ENCODE results near the gene NELFE.
"Not testable (repeated sequence)": the region's sequence is repeated elsewhere in the genome, so short reads cannot be mapped to it uniquely, and the experiment has no call there.

Gene NELFE

GRCh38 chr6:31919624-31920303 is 39.0 kb downstream of the NELFE start:
- DNase-seq (ENCODE audit: low read depth in 4 of 4, low spot score in 1 of 4) = no peak

GRCh38 chr6:31918069-31918720 is 40.6 kb downstream of the NELFE start:
- DNase-seq (ENCODE audit: low read depth in 4 of 4, low spot score in 1 of 4) = no peak

GRCh38 chr6:31915756-31916155 is 43.0 kb downstream of the NELFE start:
- no peak for DNase-seq (ENCODE audit: low read depth in 4 of 4, low spot score in 1 of 4)

GRCh38 chr6:31915351-31915750 is 43.4 kb downstream of the NELFE start:
- DNase-seq (ENCODE audit: low read depth in 4 of 4, low spot score in 1 of 4) = no peak

- DNase-seq (ENCODE audit: low read depth in 4 of 4, low spot score in 1 of 4) = no peak
Measured at GRCh38 chr6:31911826-31912585, 46.8 kb downstream of the NELFE start.

GRCh38 chr6:31909298-31909697 is 49.5 kb downstream of the NELFE start:
- not testable (repeated sequence) for DNase-seq (ENCODE audit: low read depth in 4 of 4, low spot score in 1 of 4)

GRCh38 chr6:31908791-31909190 is 50.0 kb downstream of the NELFE start:
- DNase-seq (ENCODE audit: low read depth in 4 of 4, low spot score in 1 of 4) = no peak

- not testable (repeated sequence) for DNase-seq (ENCODE audit: low read depth in 4 of 4, low spot score in 1 of 4)
Measured at GRCh38 chr6:31908255-31908654, 50.5 kb downstream of the NELFE start.

GRCh38 chr6:31907158-31907813 is 51.5 kb downstream of the NELFE start:
- no peak for DNase-seq (ENCODE audit: low read depth in 4 of 4, low spot score in 1 of 4)

GRCh38 chr6:31906727-31907126 is 52.0 kb downstream of the NELFE start:
- not testable (repeated sequence) for DNase-seq (ENCODE audit: low read depth in 4 of 4, low spot score in 1 of 4)

- no peak for DNase-seq (ENCODE audit: low read depth in 4 of 4, low spot score in 1 of 4)
Measured at GRCh38 chr6:31906122-31906521, 52.6 kb downstream of the NELFE start.

- DNase-seq (ENCODE audit: low read depth in 4 of 4, low spot score in 1 of 4) = no peak
Measured at GRCh38 chr6:31905041-31905440, 53.7 kb downstream of the NELFE start.

- DNase-seq (ENCODE audit: low read depth in 4 of 4, low spot score in 1 of 4) = no peak
Measured at GRCh38 chr6:31903957-31904356, 54.8 kb downstream of the NELFE start.
